Skeletal muscle cell (primary cell): ENCODE measurements around the gene ADI1.
"Not testable (repeated sequence)": the region's sequence is repeated elsewhere in the genome, so short reads cannot be mapped to it uniquely, and the experiment has no call there.

ENCODE experiments used
- DNase-seq: peaks from one replicate; pipeline ENCODE4 v3.0.0-alpha.2; 2010; ENCODE audit warnings: low read depth
- H3K4me3 ChIP-seq: 2 replicates; pipeline ENCODE4 v1.5.1; 2011; ENCODE audit warnings: low read depth, mild to moderate bottlenecking, control low read depth, low read length, moderate library complexity

Gene ADI1

GRCh38 chr2:3456125-3456524 lies 63.2 kb downstream of the ADI1 start:
- H3K4me3 ChIP-seq, result no peak overlapping the region
- DNase-seq, result no peak

GRCh38 chr2:3454802-3455201 lies 64.5 kb downstream of the ADI1 start:
- no peak for DNase-seq
- no peak overlapping the region for H3K4me3 ChIP-seq

GRCh38 chr2:3454005-3454404 lies 65.3 kb downstream of the ADI1 start:
- not testable (repeated sequence) for DNase-seq, H3K4me3 ChIP-seq

GRCh38 chr2:3453190-3453999 lies 65.9 kb downstream of the ADI1 start:
- H3K4me3 ChIP-seq, result no peak overlapping the region
- DNase-seq, result no peak

GRCh38 chr2:3451926-3452671 lies 67.2 kb downstream of the ADI1 start:
- no peak for DNase-seq
- H3K4me3 ChIP-seq, result no peak overlapping the region

GRCh38 chr2:3451169-3451568 lies 68.2 kb downstream of the ADI1 start:
- DNase-seq, result no peak
- no peak overlapping the region for H3K4me3 ChIP-seq

- H3K4me3 ChIP-seq, result no peak overlapping the region
- DNase-seq, result no peak
Observed at GRCh38 chr2:3450385-3451010, 68.8 kb downstream of the ADI1 start.

GRCh38 chr2:3449936-3450335 lies 69.4 kb downstream of the ADI1 start:
- no peak overlapping the region for H3K4me3 ChIP-seq
- DNase-seq, result no peak

GRCh38 chr2:3449086-3449485 lies 70.2 kb downstream of the ADI1 start:
- no peak for DNase-seq
- H3K4me3 ChIP-seq, result no peak overlapping the region

- H3K4me3 ChIP-seq, result peak overlapping the region; percentile 11
- DNase-seq, result not testable (repeated sequence)
Observed at GRCh38 chr2:3448441-3448911, 70.9 kb downstream of the ADI1 start.

GRCh38 chr2:3447789-3448317 lies 71.5 kb downstream of the ADI1 start:
- no peak for DNase-seq
- H3K4me3 ChIP-seq, result no peak overlapping the region
